Measurements from ENCODE around the gene DPP10. TPM values are rescaled to one million over a fixed set of nuclear protein-coding genes. Genes with fewer than 3 reads are reported as not detected.

Gene DPP10
- total and polyA plus RNA-seq, 2 of the 13 experiments (the other 11 are each of a cell fraction or from before 2014, with no cell fraction given) = 0.95 to 1.7 TPM

DNA sequence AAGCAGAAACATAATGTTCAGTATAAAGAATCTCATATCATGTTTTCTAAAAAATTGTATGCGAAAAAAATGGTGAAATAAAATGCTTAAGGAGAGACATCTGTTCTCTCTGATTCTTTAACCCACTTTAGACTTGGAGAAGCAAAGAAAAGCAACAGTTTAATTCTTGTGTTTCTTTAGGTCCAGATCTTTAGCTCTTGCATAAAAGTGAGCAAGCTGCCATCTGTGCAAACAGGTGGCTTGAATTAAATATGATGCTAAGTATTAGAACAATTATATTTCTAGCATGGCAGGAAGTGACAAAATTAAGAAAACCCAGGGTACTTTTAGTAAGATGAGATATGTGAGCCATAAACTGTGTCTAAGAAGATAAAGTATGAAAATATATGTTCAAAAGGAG is 1038.3 kb downstream of the DPP10 start:
- no peak for ATAC-seq
- no peak for DNase-seq (ENCODE audit: low spot score)
- no peaks in the 10 kb centered on the region for H3K36me3 ChIP-seq (replicated peaks in 1 of 2; ENCODE audit: control insufficient read depth in 1 of 2, insufficient read depth in 2 of 2, low read length in 2 of 2)
- H3K9ac ChIP-seq (ENCODE audit: insufficient read depth, low read depth, low read length) = no peak overlapping the region
- no peaks in the 10 kb centered on the region for H3K27me3 ChIP-seq (ENCODE audit: control insufficient read depth in 1 of 2, insufficient read depth in 2 of 2, low read length in 2 of 2)
- no peaks in the 10 kb centered on the region for H3K79me2 ChIP-seq (ENCODE audit: insufficient read depth, low read length)
- FAIRE-seq = no peak
- H3K4me1 ChIP-seq (ENCODE audit: insufficient read depth, low read length) = no peaks in the 10 kb centered on the region
- H3K4me3 ChIP-seq (replicated peaks in 1 of 3; ENCODE audit: insufficient read depth in 1 of 3, low read depth in 2 of 3, low read length in 3 of 3) = no peak overlapping the region
- ChIA-PET POLR2A (no interaction called here), CTCF (ENCODE audit: low intra/inter-chr PET ratio, low total read pairs) (no interaction called here)
- intact Hi-C loops (cut with micrococcal nuclease; ENCODE audit: unreplicated experiment) = no loop called here
- H2AFZ ChIP-seq (ENCODE audit: low read length) = no peak overlapping the region
- H3K4me2 ChIP-seq (ENCODE audit: low read depth, low read length) = no peak overlapping the region
- in situ Hi-C loops (cut with HindIII; ENCODE audit: extremely low pct_ligation_motif_present, low pct_unique_long_range_greater_than_20kb) = no loop called here
- WGBS (ENCODE audit: low lambda C conversion rate) = 0% methylated on average over 1 of the region's 1 CpG
- H3K27ac ChIP-seq (ENCODE audit: extremely low read length, insufficient read depth, low read length) = no peak overlapping the region
- BruUV-seq (replicated peaks) = no TSS peak
- TF ChIP-seq PAWR (CRISPR knock-in tag; IDR thresholded peaks at IDR 0.05; ENCODE audit: borderline replicate concordance) (no peak), MIER3 (CRISPR knock-in tag; IDR thresholded peaks at IDR 0.05; ENCODE audit: borderline replicate concordance) (no peak), SP2 (CRISPR knock-in tag; IDR thresholded peaks at IDR 0.05) (no peak), GABPA (IDR thresholded peaks at IDR 0.05; ENCODE audit: low read depth, low read length) (no peak), GABPA (CRISPR knock-in tag; IDR thresholded peaks at IDR 0.05; ENCODE audit: low read depth) (no peak), ZNF597 (CRISPR knock-in tag; IDR thresholded peaks at IDR 0.05) (no peak)
- no peaks in the 10 kb centered on the region for H4K20me1 ChIP-seq (ENCODE audit: insufficient read depth, low read length)
- H3K9me3 ChIP-seq (ENCODE audit: low read length) = peaks cover 94% of the 10 kb centered on the region

GRCh38 chr2:115481842-115482241 is 1039.4 kb downstream of the DPP10 start:
- 20% methylated on average over 2 of the region's 2 CpGs for WGBS (ENCODE audit: low lambda C conversion rate)
- Histone ChIP-seq H3K4me1 (ENCODE audit: insufficient read depth, low read length) (no peaks in the 10 kb centered on the region), H3K36me3 (replicated peaks in 1 of 2; ENCODE audit: control insufficient read depth in 1 of 2, insufficient read depth in 2 of 2, low read length in 2 of 2) (no peaks in the 10 kb centered on the region), H3K4me2 (ENCODE audit: low read depth, low read length) (no peak overlapping the region), H3K27me3 (ENCODE audit: control insufficient read depth in 1 of 2, insufficient read depth in 2 of 2, low read length in 2 of 2) (no peaks in the 10 kb centered on the region), H3K9me3 (ENCODE audit: low read length) (peaks cover 94% of the 10 kb centered on the region), H3K9ac (ENCODE audit: insufficient read depth, low read depth, low read length) (no peak overlapping the region), H3K27ac (ENCODE audit: extremely low read length, insufficient read depth, low read length) (no peak overlapping the region), H2AFZ (ENCODE audit: low read length) (no peak overlapping the region), H4K20me1 (ENCODE audit: insufficient read depth, low read length) (no peaks in the 10 kb centered on the region), H3K79me2 (ENCODE audit: insufficient read depth, low read length) (no peaks in the 10 kb centered on the region), H3K4me3 (replicated peaks in 1 of 3; ENCODE audit: insufficient read depth in 1 of 3, low read depth in 2 of 3, low read length in 3 of 3) (no peak overlapping the region)
- intact Hi-C loops (cut with micrococcal nuclease; ENCODE audit: unreplicated experiment) = no loop called here
- in situ Hi-C loops (cut with HindIII; ENCODE audit: extremely low pct_ligation_motif_present, low pct_unique_long_range_greater_than_20kb) = no loop called here
- ATAC-seq = no peak
- DNase-seq (ENCODE audit: low spot score) = no peak
- CTCF ChIA-PET (ENCODE audit: low intra/inter-chr PET ratio, low total read pairs) = no interaction called here
- POLR2A ChIA-PET = no interaction called here
- FAIRE-seq = no peak
- BruUV-seq (replicated peaks) = no TSS peak
- no peak for TF ChIP-seq ZNF614 (CRISPR knock-in tag; IDR thresholded peaks at IDR 0.05; ENCODE audit: borderline replicate concordance)
- no peak for TF ChIP-seq E2F5 (CRISPR knock-in tag; conservative IDR thresholded peaks at IDR 0.05)
- TF ChIP-seq TFDP1 (CRISPR knock-in tag; IDR thresholded peaks at IDR 0.05; ENCODE audit: borderline replicate concordance) = no peak
- TF ChIP-seq ARNTL (CRISPR knock-in tag; IDR thresholded peaks at IDR 0.05) = no peak
- TF ChIP-seq ZNF234 (CRISPR knock-in tag; conservative IDR thresholded peaks at IDR 0.05) = no peak
- no peak for TF ChIP-seq HOXA9 (CRISPR knock-in tag; IDR thresholded peaks at IDR 0.05; ENCODE audit: borderline replicate concordance)
- no peak for TF ChIP-seq ZNF639 (CRISPR knock-in tag; conservative IDR thresholded peaks at IDR 0.05)
- no peak for TF ChIP-seq TBL1XR1 (IDR thresholded peaks at IDR 0.05; ENCODE audit: borderline replicate concordance, low read length, partially characterized antibody)
- no peak for TF ChIP-seq ZNF552 (CRISPR knock-in tag; IDR thresholded peaks at IDR 0.05; ENCODE audit: borderline replicate concordance)
- no peak for TF ChIP-seq PAF1 (CRISPR knock-in tag; IDR thresholded peaks at IDR 0.05)
- TF ChIP-seq NCOA5 (CRISPR knock-in tag; IDR thresholded peaks at IDR 0.05) = no peak

Measured in HepG2 (cell line).